Activated naive CD8-positive, alpha-beta T cell (primary cell): ENCODE measurements around the gene TRPC4AP.
"Not testable (repeated sequence)": the region's sequence is repeated elsewhere in the genome, so short reads cannot be mapped to it uniquely, and the experiment has no call there.

Experiments used
- H3K27ac Mint-ChIP-seq: one replicate; pipeline ENCODE4 v1.8.0; 2021; ENCODE audit warnings: mixed read lengths
- H3K27me3 Mint-ChIP-seq: one replicate; pipeline ENCODE4 v1.8.0; 2021; ENCODE audit warnings: mixed read lengths
- H3K36me3 Mint-ChIP-seq: one replicate; pipeline ENCODE4 v1.8.0; 2021; ENCODE audit warnings: mixed read lengths
- H3K4me1 Mint-ChIP-seq: one replicate; pipeline ENCODE4 v1.8.0; 2021; ENCODE audit warnings: low read depth, mixed read lengths
- H3K4me3 Mint-ChIP-seq: one replicate; pipeline ENCODE4 v1.8.0; 2021; ENCODE audit warnings: mild to moderate bottlenecking, mixed read lengths
- H3K9me3 Mint-ChIP-seq: one replicate; pipeline ENCODE4 v1.8.0; 2021; ENCODE audit warnings: low read depth, mixed read lengths

TRPC4AP gene

DNA sequence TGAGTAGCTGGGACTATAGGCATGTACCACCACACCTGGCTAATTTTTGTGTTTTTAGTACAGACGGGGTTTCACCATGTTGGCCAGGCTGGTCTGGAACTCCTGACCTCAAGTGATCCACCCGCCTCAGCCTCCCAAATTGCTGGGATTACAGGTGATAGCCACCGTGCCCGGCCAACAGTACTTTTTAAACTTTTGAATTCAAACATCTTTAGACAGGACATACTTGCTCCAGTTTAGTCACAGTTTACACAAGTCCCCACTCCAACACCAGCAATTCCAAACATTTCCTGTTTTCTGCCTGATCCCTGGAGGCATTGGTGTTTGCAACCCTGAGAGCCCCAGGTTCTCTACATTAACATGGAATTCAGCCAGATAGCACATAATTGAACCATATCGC is 40.0 kb downstream of the TRPC4AP start:
- Mint-ChIP-seq H3K4me1 (peaks cover 24% of the 10 kb centered on the region), H3K36me3 (peaks cover 15% of the 10 kb centered on the region)
- not testable (repeated sequence) for H3K27ac Mint-ChIP-seq, H3K4me3 Mint-ChIP-seq, H3K27me3 Mint-ChIP-seq, H3K9me3 Mint-ChIP-seq

DNA sequence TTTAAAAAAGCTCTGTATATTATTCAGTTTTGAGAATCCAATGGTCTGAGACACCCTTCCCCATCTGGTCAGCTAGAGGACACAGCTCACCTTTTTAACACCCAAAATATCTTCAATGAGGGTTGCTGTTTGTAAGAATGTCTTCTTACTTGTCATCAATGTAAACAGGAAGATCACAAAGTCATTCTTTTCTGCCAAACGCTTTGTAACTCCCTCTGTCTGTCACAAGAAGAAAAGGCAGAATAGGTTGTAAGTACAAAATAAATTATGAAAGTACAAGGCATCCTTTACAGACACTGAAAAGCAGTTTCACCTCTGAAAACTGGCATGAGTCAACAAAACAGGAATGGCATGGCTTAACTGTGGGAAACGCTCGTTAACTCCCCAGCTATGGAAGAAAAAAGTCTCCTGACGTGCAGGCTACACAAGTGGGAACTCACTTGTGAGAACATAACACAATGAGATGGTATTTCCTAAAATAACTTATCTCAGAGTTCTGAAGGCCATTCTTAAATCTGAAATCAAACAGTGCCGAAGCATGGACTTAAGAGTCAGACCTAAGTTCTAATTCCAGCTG is 42.7 kb downstream of the TRPC4AP start:
- H3K27me3 Mint-ChIP-seq = no peaks in the 10 kb centered on the region
- H3K4me3 Mint-ChIP-seq = no peak overlapping the region
- no peaks in the 10 kb centered on the region for H3K9me3 Mint-ChIP-seq
- H3K4me1 Mint-ChIP-seq = peaks cover 7% of the 10 kb centered on the region
- H3K36me3 Mint-ChIP-seq = peaks cover 13% of the 10 kb centered on the region
- no peak overlapping the region for H3K27ac Mint-ChIP-seq

DNA sequence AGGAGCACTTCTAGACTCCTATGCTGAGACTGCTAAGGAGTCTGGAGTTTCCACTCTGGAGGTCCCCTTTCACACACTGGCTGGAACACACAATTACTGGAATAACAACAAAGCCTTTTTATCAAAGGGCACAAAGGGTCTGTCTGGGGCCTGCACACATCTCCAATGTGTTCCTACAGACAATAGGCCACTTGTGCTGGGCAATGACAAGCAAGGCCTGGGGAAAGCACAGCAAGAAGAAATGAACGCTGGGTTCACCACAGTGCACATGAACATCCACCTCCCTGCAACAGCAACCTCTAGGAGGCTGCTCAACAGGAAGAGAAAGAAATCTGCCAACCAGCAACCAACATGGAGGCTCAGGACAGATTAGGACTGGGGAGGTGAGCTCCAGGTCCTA is 43.9 kb downstream of the TRPC4AP start:
- Mint-ChIP-seq H3K4me1 (peaks cover 2% of the 10 kb centered on the region), H3K36me3 (peaks cover 12% of the 10 kb centered on the region), H3K27me3 (no peaks in the 10 kb centered on the region), H3K27ac (no peak overlapping the region), H3K9me3 (no peaks in the 10 kb centered on the region), H3K4me3 (no peak overlapping the region)

DNA sequence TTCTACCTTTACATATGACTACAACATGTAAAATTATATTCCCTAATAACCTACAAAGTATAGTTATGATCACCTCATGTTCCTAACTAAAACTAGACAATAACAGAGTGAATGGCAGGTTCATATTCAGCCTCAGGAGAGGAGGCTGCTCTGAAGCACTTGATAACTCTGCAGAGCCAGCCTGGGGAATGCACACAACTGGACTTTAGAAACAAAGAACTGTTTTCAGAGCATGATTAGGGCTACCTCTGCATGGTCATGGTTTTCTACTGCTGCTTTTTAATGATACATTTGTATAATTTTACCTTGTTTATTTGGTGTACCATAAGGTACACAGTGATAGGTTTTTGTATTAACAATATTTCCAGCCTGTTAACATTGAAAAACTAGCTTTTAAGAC is 50.3 kb downstream of the TRPC4AP start:
- H3K9me3 Mint-ChIP-seq = no peaks in the 10 kb centered on the region

DNA sequence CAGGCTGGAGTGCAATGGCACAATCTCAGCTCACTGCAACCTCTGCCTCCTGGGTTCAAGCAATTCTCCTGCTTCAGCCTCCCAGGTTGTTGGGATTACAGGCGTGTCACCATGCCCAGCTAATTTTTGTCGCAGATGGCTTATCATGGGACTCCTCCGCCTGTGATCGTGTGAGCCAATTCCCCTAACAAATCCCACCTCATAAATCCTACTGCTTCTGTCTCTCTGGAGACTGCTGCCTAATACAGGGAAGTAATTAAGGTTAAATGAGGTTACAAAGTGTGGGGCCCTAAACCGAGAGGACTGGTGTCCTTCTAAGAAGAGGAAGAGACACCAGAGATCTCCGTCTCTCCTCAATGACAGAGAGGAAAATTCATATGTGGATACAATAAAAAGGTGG is 52.0 kb downstream of the TRPC4AP start:
- Mint-ChIP-seq H3K27me3 (no peaks in the 10 kb centered on the region), H3K9me3 (no peaks in the 10 kb centered on the region), H3K27ac (no peak overlapping the region), H3K36me3 (peaks cover 5% of the 10 kb centered on the region), H3K4me1 (peaks cover 4% of the 10 kb centered on the region), H3K4me3 (no peak overlapping the region)

More for the DNA sequence above, 50.3 kb downstream of the TRPC4AP start:
- peaks cover 4% of the 10 kb centered on the region for H3K4me1 Mint-ChIP-seq
- no peak overlapping the region for H3K4me3 Mint-ChIP-seq
- peaks cover 9% of the 10 kb centered on the region for H3K36me3 Mint-ChIP-seq
- H3K27ac Mint-ChIP-seq = no peak overlapping the region
- no peaks in the 10 kb centered on the region for H3K27me3 Mint-ChIP-seq

DNA sequence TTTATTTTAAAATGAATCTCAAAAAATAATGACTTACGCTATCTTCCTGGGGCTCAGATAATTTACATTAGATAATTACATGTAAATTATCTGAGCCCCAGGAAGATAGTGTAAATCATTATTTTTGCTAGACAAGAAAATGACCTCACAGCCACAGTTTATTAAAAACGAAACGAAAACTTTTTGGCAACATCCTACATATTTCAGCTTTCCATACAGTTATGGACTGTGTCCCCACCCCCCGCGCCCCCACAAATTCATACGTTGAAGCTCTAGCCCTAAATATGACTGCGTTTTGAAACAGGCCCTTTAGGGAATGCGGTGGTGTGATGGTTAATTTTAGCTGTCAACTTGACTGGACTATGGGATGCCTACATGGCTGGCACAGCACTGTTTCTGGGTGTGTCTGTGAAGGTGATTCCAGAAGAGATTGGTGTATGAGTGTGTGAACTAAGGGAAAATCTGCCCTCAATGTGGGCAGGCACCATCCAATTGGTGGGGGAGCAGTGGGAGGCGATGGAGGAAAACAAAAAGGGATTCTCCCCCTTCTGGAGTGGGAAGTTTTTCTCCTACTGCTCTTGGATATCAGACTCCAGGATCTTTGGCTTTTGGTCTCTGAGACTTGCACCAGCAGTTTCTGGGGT is 52.6 kb downstream of the TRPC4AP start:
- Mint-ChIP-seq H3K27me3 (no peaks in the 10 kb centered on the region), H3K4me3 (no peak overlapping the region), H3K36me3 (peaks cover 3% of the 10 kb centered on the region), H3K27ac (no peak overlapping the region), H3K9me3 (no peaks in the 10 kb centered on the region), H3K4me1 (peaks cover 4% of the 10 kb centered on the region)

DNA sequence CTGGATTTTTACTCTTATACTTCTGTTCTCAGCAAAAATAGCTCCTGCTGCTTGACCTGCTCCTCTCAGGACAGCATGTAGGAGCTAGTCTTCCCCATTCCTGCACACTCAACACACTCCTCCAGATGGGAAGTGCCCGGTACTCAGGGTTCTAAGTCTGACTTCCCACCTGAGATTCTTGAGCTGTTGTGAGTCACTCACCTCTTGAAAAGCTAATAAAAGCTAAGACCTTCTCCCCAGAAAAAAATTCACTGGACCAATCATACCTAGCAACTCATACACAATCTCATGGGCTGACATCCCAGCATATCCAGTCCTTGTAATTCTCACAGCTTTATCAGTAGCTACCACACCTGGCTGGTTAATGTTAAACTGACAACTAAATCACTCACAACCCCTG is 53.5 kb downstream of the TRPC4AP start:
- H3K27me3 Mint-ChIP-seq = no peaks in the 10 kb centered on the region
- no peaks in the 10 kb centered on the region for H3K9me3 Mint-ChIP-seq
- peaks cover 4% of the 10 kb centered on the region for H3K4me1 Mint-ChIP-seq
- H3K27ac Mint-ChIP-seq = peak overlapping the region; percentile 62
- H3K36me3 Mint-ChIP-seq = peaks cover 2% of the 10 kb centered on the region
- no peak overlapping the region for H3K4me3 Mint-ChIP-seq

DNA sequence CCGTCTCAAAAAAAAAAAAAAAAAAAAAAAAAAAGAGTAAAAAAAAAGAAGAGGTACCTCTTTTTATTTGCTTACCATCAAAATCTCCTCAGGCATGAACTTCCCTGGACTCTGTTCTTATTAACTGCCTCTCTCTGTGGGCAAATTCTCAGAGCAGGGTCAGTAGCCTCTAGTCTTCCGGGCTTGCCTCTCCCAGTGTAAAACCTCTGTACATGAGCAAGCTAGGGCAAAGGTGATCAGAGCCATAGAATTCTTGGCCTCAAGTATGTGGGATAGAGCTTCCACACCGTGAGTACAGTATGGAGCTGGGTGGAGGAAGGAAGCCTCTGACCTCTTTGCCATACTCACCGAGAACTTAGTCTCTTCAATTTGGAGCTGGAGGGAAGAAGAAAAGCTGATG is 58.5 kb downstream of the TRPC4AP start:
- Mint-ChIP-seq H3K36me3 (peaks cover 4% of the 10 kb centered on the region), H3K27me3 (no peaks in the 10 kb centered on the region), H3K9me3 (no peaks in the 10 kb centered on the region), H3K4me1 (no peaks in the 10 kb centered on the region), H3K4me3 (no peak overlapping the region), H3K27ac (no peak overlapping the region)

DNA sequence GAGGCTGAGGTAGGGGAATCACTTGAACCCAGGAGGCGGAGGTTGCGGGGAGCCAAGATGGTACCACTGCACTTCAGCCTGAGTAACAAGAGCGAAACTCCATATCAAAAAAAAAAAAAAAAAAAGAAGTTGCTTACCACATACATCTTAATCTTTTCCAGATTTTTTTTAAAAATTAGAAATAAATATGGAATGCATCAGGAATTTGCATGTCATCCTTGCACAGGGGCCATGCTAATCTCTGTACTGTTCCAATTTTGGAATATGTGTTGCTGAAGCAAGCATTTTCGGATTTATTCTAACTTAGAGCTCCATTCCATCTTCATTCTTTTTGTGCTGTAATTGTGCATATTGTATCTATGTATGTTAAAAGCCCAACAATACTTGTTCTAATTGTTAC is 62.5 kb downstream of the TRPC4AP start:
- Mint-ChIP-seq H3K9me3 (no peaks in the 10 kb centered on the region), H3K36me3 (peaks cover 8% of the 10 kb centered on the region), H3K4me3 (no peak overlapping the region), H3K27me3 (no peaks in the 10 kb centered on the region), H3K27ac (no peak overlapping the region), H3K4me1 (peaks cover 5% of the 10 kb centered on the region)

DNA sequence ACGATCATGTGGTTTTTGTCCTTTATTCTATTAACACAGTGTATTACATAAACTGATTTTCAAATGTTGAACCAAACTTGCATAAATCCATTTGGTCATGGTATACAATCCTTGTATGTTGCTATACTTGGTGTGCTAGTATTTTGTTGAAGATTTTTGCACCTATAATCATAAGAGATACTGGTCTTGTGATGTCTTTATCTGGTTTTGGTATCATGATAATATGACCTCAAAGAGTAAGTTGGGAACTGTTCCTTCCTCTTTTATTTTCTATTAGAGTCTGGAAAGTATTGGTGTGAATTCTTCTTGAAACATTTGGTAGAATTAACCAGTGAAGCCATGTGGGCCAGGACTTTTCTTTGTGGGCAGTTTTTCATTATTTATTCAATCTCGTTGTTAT is 65.3 kb downstream of the TRPC4AP start:
- H3K4me1 Mint-ChIP-seq = peaks cover 5% of the 10 kb centered on the region
- H3K27me3 Mint-ChIP-seq = no peaks in the 10 kb centered on the region
- H3K27ac Mint-ChIP-seq = no peak overlapping the region
- H3K36me3 Mint-ChIP-seq = peaks cover 11% of the 10 kb centered on the region
- no peaks in the 10 kb centered on the region for H3K9me3 Mint-ChIP-seq
- H3K4me3 Mint-ChIP-seq = no peak overlapping the region

DNA sequence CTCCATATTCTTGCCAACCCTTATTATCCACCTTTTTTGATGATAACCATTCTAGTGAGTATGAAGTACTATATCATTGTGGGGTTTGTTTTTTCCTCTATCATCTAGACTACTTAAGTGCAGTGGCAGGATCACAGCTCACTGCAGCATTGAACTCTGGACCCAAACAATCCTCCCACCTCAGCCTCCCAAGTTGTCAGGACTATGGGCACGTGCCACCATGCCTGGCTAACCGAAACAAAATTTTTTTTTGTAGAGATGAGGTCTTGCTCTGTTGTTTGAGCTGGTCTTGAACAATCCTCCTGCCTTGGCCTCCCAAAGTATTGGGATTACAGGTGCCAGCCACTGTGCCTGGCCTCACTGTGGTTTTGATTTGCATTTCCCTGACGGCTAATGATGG is 67.5 kb downstream of the TRPC4AP start:
- Mint-ChIP-seq H3K27ac (no peak overlapping the region), H3K27me3 (no peaks in the 10 kb centered on the region), H3K36me3 (peaks cover 8% of the 10 kb centered on the region), H3K4me3 (no peak overlapping the region), H3K4me1 (peaks cover 5% of the 10 kb centered on the region), H3K9me3 (no peaks in the 10 kb centered on the region)

DNA sequence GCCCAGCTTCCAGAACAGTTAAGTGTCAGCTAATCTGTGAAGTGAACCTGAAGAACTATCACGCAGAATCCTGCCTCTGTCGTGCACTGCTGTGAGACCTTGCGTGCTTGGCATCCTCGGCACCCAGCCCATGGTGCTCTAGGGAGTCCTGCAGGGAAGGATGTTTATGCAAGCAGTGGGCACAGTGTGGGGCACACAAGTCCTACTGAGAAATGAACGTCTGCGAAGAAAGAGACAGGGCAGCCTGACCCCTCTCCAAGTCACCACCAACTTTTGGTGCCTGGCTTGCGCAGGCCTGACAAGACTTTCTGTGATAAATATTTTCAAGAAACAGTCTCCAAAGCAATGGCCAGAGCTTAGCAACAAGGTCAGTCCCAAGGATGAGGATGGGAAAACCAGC is 69.0 kb downstream of the TRPC4AP start:
- Mint-ChIP-seq H3K27me3 (no peaks in the 10 kb centered on the region), H3K4me3 (no peak overlapping the region), H3K9me3 (no peaks in the 10 kb centered on the region), H3K4me1 (peaks cover 5% of the 10 kb centered on the region), H3K27ac (no peak overlapping the region), H3K36me3 (peaks cover 8% of the 10 kb centered on the region)

DNA sequence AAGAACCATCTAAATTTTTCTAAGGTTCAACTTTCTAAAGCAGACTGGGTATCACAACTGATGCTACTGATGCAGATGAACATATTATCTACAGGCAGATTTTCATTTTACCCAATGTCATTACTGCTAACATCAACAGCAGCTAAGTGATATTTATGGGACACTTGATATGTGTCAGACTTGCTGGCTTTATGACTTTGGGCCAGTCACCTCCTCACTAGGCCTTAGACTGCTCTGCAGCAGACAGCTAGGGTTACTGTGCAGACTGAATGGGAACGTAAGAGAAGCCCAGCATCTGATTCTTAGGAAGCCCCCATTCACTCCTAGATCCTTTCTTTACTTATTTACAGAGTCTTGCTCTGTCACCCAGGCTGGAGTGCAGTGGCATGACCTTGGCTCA is 70.8 kb downstream of the TRPC4AP start:
- Mint-ChIP-seq H3K36me3 (peaks cover 3% of the 10 kb centered on the region), H3K9me3 (no peaks in the 10 kb centered on the region), H3K4me3 (no peak overlapping the region), H3K27me3 (no peaks in the 10 kb centered on the region), H3K4me1 (no peaks in the 10 kb centered on the region), H3K27ac (no peak overlapping the region)

DNA sequence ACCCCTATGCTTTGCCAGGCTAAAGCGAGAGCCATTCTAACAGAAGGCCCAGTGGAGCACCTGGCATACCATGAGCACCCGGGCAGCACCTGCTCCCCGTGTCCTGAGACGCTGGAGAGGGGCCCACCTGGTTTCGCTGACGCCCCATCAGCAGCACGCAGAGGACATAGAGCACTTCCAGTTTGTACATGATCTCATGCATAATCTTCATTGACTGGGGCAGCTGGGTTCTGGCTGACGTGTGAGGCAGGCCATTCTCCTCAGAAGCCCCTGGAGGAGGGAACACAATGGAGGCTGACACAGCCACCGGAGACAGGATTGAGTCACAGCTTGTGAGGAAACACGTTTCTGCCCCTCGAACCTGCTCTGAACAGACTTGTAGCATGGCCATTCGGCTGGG is 71.5 kb downstream of the TRPC4AP start:
- Mint-ChIP-seq H3K27ac (no peak overlapping the region), H3K4me3 (no peak overlapping the region), H3K36me3 (peaks cover 2% of the 10 kb centered on the region), H3K4me1 (no peaks in the 10 kb centered on the region), H3K27me3 (no peaks in the 10 kb centered on the region), H3K9me3 (no peaks in the 10 kb centered on the region)

DNA sequence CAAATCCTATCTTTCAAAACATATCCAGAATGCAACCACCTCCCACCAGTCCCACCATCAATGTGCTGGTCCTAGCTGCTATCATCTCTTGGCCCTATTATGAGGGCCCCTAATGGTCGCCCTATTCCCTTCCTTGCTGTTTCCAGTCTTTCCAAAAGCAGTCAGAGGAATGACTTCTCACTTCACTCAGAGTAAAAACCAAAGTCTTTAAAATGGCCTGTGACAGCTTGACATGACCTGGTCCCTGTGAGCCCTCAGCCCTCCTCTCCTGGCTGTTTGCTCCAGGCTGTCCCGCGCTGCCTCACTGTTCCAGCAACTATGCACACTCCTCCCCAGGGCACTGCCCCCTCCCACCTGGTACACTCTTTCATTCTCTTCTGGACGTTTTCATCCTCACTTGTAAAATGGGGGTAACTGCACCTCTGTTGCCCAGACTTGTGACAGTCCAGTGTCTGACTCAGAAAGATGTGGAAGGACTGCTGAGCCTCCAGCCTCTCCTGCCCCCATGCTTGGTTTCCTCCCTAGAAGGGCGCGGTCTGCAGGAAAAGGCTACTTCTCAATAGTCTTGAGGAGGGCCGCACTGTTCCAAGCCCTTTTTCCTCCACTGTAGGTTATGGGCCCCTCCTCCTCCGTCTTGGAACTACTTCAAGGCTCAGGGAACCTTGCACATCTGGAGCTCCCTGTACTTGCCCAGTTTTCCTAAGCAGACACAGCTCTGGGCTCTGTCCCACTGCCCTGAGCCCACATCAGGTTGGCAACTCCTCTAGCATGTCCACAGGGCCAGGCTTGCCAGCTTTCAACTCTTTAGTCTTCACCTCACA is 72.3 kb downstream of the TRPC4AP start:
- Mint-ChIP-seq H3K36me3 (peaks cover 2% of the 10 kb centered on the region), H3K27me3 (no peaks in the 10 kb centered on the region), H3K9me3 (no peaks in the 10 kb centered on the region), H3K4me1 (no peaks in the 10 kb centered on the region), H3K4me3 (no peak overlapping the region), H3K27ac (peak overlapping the region; percentile 22)
